Measurements from ENCODE around the gene BCL2L14.
A peak's percentile ranks its signal among the peaks of the same experiment; 100 is the strongest.

The BCL2L14 gene

DNA sequence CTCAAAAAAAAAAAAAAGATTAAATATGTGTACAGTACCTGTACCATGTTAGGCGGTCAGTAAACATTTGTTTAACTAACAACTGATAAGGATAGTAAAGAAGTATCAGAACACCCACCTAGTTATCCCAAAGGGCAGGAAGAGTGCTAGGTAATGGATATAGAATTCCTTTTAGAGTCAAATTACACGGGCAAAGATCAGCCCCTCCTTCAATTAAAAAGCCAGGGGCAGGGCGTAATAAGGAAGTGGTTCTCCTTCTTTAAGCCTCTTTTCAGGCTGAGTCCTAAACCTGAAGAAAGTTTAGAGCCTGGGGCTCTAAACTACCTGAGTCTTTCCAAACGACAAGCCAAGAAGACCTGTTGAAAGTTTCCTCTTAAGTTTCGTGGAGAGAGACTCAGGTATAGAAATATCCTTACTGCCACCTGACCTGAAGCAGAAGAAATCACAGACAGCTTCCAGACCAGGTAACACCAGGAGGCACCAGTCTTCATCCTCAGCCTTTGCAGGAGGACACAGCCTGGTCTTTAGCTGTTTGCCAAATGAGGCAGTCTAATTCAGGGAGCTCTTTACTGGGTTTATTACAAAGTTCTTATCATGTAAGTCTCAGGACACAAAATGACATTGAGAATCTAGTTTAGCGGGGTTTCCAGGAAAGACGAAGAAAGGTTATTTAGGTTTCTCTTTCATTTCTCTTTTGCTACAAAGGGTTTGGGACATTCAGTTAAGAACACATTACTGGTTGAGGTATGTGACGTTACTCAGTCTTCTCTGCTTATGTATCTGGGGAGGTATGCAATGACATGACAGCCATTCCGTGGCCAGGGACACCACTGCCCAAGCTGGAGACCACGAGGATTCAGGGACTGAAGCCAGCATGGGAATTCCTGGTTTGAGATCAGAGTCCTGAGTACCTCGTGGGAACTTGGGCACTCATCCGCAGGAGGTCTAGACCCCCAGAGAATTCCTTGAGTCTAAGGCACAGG lies at the start of gene BCL2L14:
TSS of gene BCL2L14 (plus strand) at position 266 of the 983 bp plus-strand sequence. CDS start 8,367 bp downstream, outside the sequence.
- peak; percentile 21 to 70 for DNase-seq

GRCh38 chr12:12022306-12022936 lies 48.3 kb upstream of the BCL2L14 start:
- no peak for DNase-seq

DNA sequence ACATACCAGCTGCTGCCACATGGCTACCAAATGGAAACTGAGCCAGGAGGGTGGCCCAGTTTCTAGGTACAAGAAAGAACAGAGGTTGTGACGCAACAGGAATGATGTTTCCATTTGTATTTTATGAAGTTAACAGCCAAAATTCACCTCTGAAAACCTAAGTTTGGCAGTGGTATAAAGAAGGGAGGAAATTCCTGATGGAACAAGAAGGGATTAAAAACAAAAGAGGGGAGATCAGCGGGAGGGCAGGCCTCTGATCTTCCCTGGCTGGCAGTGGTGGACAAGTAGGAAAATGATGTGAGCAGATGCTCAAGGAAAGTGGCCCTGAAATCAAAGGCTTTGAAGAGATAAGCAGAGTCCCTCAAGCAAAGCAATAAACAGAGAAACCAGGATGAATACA lies 47.3 kb upstream of the BCL2L14 start:
- DNase-seq = no peak

- DNase-seq = peak; percentile 25 to 62
These were observed 45.6 kb upstream of the BCL2L14 start for GRCh38 chr12:12024911-12025682.

DNA sequence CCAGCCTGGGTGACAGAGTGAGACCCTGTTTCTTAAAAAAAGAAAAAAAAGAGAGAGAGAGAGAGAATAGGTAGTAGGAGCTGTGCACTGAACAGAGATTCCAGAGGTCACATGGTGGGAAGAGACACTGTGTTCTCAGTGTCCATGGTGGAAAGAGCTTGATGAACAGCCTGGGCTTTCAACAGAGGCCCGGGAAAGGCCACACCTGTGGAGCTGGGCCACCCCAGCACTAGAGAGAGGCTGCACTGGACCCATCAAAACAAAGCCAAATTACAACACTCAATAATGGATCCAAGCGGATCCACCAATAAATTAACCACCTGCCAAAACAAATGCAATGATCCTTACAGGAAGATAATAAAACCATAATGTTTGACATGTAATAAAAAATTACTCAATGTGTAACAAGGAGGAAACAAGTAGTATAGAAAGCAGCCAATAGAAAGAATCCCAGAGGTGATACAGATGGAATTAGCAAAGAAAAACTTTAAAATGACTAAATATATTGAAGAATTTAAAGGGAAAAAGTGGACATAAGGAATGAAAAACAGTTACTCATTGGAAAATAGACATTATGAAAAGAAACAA lies 44.8 kb upstream of the BCL2L14 start:
- no peak for DNase-seq

GRCh38 chr12:12028668-12029402 lies 41.9 kb upstream of the BCL2L14 start:
- no peak for DNase-seq

- no peak for DNase-seq
These were observed 41.1 kb upstream of the BCL2L14 start for GRCh38 chr12:12029653-12030052.

DNA sequence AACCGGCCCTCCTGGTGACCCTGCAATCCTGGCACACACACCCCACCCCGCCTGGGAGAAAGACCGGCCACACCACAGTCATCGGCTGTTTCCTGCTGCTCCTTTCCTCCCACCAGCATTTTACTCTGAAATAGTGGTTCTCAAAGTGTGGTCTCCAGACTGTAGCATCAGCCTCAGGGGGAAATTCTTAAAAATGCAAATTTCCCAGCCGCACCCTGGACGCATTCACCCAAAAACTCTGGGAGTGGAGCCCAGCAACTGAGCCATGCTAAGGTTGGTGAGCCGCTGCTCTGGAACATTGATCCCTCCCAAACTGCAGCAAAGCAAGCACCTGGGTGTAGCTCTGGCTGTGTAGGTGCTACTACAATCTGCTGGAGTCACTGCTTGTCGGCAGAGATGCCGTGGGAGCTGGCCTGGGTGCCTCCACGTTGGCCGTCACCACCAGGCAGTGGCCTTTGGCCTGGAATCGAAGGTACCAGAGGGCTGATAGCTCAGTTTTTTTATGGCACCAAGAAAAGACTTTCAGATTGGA lies 38.4 kb upstream of the BCL2L14 start:
- DNase-seq = peak in 1 of 2 donors; percentile 5

DNA sequence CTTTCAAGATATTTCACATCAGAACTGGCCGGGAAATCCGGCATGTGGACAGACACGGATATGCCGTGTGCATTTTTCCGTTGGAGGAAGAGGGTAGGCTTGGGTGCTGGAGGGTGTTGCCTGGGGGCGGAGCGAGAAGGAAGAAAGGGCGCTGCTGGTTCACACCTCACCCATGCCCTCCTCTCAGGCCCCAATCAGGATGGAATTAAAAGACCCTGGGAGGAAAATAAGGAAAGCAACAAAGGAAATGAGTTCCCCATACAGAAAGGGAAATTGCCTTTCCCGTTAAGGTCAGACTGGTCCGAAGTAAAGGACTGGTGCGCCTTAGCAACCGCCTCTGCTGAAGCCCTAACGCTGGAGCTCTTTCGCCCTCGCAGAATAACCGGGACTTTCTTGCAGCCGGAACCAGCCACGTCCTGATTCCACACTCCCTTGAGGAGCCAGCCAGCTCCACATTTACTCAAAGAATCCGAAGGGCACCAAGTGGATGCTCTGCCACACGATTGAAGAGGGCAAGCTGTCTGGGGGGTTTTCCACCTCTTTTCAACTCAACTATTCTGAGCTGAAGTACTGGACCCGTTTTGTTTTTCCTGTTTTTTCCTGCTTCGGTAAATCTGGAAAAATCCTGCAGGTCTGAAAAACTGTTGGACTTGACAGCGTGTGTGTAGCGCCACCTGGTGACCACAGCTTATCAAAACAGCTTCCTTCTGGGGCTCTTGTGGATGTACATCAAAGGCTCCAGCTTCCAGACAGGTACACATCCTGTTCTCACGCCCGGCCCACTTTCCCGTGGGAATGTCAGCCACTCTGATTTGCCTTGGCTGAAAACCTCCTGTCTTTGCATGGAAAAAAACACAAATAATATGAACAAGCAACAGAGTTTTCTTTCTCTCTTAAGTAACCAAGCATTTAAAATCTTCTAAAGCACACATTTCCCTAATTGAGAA lies 37.6 kb upstream of the BCL2L14 start:
- DNase-seq = peak; percentile 70 to 72

DNA sequence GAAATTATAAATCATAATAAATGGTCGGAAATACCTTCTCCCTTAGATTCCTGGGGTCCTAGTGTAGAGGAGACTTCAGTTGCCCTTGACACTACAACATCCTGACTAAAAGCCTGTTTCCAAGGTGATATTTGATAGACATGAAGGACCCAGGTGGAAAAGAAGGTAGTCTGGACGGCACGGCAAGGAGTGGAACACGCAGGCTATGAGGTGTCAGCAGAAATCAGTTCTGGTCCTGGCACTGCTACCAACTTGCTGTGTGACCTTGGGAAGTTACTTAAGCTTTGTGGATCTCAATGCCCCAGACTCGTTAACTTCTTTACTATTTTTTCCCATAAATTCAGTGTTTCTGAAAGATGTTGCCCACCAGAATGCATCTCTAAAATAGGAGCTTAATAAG lies 36.9 kb upstream of the BCL2L14 start:
- DNase-seq = no peak

GRCh38 chr12:12034344-12034743 lies 36.4 kb upstream of the BCL2L14 start:
- DNase-seq = no peak

DNA sequence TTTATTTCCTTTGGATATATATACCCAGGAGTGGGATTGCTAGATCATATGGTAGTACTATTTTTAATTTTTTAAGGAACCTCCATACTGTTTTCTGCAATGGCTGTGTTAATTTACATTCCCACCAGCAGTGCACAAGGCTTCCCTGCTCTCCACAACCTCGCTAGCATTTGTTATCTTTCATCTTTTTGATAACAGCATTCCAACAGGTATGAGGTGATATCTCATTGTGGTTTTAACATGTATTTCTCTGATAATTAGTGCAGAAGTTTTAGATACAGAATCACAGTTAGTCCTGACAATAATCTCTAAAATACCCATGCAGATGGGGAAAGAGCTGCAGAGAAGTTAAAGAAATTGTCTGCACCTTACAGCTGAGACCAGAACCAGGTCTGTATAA lies 35.5 kb upstream of the BCL2L14 start:
- no peak for DNase-seq

- DNase-seq = no peak
These were observed 33.8 kb upstream of the BCL2L14 start for GRCh38 chr12:12036901-12037300.

GRCh38 chr12:12039897-12040296 lies 30.8 kb upstream of the BCL2L14 start:
- DNase-seq = no peak

- DNase-seq = no peak
These were observed 24.3 kb upstream of the BCL2L14 start for GRCh38 chr12:12046401-12046800.

GRCh38 chr12:12047682-12048081 lies 23.1 kb upstream of the BCL2L14 start:
- no peak for DNase-seq

- DNase-seq = no peak
These were observed 22.5 kb upstream of the BCL2L14 start for GRCh38 chr12:12048266-12048665.

GRCh38 chr12:12048714-12049113 lies 22.0 kb upstream of the BCL2L14 start:
- DNase-seq = no peak

DNA sequence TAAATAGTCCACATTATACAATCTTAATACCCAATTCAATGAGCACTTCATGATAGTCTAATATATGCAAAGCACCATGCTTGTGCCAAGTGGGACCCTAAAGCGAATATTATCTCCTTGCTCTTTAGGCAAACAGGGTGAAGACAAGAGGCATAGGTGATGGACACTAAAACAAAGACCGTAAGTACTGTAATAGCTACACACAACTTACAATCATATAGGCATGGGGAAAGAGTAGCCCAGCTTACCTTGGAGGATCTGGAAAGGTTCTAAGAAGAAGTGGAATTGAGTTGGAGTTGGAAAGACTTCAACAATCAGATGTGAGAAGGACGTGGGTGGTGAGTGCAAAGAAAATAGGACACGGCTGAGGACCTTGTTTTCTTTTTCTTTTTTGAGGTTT lies 19.1 kb upstream of the BCL2L14 start:
- DNase-seq = no peak

GRCh38 chr12:12054993-12055392 lies 15.7 kb upstream of the BCL2L14 start:
- no peak for DNase-seq

DNA sequence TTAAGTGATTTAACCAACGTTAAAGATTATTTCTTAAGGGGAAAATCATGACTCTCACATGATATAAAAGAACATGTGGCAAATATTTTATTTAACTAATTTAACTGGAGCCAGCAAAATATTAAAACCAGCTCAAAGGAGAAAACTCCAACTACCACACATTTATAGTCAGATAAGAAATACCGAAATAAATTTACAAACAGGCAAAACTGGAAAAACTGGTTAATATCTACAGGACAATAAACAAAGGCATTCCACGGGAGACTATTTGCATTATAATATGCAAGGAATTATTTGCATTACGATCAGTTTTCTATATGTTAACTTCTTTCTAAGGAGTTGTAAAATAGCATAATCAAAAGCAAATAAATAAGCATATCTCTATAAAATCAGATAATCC lies 13.8 kb upstream of the BCL2L14 start:
- no peak for DNase-seq
